ENCODE data around the gene CABLES2.
"Not testable (repeated sequence)": the region's sequence is repeated elsewhere in the genome, so short reads cannot be mapped to it uniquely, and the experiment has no call there.

CABLES2 gene

DNA sequence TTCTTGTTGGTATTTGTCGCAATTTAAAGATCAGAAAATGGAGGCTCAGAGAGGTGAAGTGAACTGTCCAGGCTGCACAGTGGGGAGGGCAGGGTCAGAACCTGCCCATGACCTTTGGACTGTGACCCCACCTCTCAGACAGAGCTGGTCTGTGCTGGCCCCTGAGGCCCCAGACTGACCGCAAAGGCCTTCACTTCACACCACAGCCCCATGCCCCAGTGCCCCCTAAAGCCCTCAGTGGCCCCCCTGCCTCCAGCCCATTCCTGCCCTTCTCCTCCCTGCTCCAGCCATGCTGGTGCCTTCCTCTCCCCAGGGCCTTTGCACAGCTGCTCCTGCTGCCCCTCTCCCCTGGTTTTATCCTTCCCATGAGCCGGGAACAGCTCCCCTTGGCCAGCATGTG, 29.6 kb upstream of the CABLES2 start:
- no peak for DNase-seq (ENCODE audit: low read depth)

DNA sequence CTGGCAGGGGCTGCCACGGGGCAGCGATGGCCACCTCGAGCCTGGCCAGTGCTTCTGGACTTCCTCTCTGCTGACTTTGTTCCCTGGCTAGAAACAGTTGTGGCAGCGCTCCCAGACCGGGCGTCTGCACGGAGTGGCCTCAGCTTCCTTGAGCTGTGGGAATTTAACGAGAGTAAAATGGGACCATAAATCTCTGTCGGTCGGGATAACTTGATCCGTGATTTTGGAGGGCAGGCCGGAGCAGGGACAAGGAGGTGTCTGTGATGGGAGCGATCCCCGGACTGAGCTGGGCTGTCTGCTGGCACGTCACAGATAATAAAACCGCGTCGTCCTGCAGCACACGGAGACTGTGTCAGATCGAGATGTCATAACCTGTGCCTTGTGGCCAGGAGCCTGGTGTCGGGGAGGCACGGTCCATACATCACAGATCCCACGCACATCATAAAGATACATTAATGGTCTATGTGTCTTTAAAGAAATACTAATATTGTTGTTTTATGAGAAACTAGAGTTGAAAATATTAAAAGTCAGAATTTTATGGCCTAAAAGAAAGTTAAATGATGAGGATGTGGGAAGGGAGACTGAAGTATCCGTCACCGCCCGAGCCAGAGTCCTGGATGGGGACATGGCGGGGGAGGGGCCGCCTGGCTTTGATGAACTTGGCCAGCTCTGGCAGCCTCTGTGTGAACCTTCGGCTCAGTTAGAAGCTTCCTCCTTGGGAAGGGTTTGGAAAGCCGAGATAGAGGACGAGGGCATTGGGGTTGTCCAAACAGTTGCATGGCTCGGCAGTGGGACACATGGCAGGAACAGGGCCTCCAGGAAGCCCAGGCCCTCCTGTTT, 26.8 kb upstream of the CABLES2 start:
- DNase-seq (ENCODE audit: low read depth) = no peak

DNA sequence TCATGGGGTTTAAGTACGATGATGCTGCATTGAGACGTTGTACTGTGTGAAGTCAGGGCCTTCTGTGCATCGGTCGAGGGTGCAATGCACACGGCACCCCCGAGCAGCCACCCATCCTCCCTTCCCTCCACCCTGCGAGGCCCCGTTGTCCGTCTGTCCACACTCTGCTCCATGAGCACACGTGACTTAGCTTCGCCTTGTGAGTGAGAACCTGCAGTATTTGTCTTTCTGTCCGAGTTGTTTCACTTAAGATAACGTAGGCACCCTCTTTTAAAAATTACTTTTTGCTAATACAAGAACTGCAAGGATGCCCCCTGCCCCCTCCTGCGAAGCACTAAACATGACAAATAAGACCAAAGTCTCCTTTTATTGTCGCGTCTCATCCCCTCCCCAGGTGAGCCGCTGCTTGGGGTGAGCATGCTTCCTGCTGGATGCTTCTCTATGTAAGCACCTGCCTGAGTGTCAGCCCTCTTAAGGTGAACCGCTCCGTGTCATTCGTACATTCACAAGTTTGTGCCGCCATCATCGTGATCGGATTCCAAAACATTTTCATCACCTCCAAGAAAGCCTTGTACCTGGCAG, 23.9 kb upstream of the CABLES2 start:
- DNase-seq (ENCODE audit: low read depth) = no peak

DNA sequence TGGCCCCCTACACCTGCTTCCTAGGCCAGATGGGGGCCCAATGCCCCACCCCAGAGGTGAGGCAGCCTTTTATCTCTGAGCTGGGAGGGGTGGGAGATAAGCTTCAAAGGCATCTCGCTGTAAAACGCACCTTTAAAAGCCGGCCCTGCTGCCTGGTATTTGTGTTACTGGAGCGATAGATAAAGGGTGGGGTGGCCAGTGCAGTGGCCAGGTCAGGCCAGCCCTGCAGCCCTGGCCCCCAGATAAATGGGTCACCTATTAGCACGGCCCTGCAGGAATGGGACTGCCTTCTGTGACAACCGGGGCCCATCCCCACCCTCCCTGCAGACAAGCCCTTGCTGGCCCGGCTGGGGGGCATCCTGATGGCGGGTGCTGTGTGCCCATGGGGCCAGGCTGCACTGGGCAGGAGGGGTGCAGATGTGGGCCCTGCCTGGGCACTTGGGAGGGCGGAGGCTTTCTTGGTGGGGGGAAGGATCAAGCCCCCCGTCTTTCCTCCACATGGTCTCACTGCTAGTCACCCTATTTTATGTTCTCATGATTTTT, 23.3 kb upstream of the CABLES2 start:
- DNase-seq (ENCODE audit: low read depth) = no peak

DNA sequence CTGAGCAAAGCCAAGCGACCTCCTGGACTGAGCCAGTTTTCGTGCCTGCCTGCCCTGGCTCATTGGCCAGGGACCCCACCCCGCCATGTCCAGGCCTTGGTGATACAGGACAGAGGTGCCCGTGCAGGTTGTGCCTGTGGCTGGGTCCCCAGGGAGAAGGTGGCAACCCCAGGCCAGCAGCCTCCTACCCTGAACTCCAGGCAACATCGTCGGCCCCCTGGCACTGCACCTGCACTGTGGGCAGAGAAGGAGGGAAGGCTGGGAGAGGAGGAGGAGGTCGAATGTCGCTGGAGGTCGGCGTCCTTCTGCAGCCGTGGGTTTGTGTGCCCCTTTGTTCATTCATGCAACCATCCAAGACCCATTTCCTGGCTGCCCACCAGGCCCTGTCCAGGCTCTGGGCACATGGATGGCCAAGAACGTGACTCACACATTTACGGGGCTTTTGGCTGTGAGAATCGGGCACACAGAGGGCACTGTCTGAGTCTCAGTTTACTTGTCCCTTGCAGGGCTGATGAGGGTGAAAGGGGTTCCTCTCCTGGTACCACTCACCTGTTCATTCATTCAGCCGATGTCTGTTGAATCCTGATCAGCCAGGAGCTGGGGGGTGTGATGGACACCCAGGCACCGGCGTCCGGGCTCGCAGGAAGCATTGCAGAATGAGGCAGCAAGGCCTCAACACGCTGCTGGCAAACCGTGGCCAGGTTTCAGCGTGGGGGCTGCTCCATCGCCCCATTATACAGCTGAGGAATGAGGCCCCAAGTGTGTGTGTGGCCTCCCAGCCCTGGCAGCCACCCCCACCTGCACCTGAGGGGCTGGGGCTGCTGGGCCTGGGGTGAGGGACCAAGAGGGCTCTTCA, 22.6 kb upstream of the CABLES2 start:
- no peak for DNase-seq (ENCODE audit: low read depth)

- DNase-seq (ENCODE audit: low read depth) = no peak
Measured at GRCh38 chr20:62428396-62429295, 21.6 kb upstream of the CABLES2 start.

- no peak for DNase-seq (ENCODE audit: low read depth)
Measured at GRCh38 chr20:62428002-62428372, 20.9 kb upstream of the CABLES2 start.

GRCh38 chr20:62427172-62428001, 20.3 kb upstream of the CABLES2 start, which contains the start of gene RBBP8NL:
RBBP8NL (minus strand) TSS chr20:62427539; CDS start chr20:62419647, 7,892 bp downstream.
- no peak for DNase-seq (ENCODE audit: low read depth)

DNA sequence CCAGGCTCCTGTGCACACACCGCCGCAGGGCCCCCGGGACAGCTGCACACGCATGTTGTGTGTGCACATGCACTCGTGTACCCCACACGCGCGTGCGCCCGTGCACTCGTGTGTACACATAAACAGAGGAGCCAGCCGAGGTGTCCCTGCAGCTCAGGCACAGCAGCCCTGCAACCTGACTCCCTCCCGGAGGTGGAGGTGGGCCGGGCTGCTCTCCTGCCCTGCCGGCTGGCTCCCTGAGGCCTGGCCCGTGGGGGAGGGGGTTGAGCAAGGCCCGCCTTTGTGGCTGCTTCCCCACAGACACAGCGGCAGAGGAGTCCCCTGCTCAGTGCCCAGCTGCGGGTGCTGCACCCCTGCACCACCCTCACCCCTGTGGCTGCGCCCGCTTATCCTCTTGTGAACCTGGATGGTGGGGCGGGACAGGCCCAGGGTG, 19.6 kb upstream of the CABLES2 start:
- no peak for DNase-seq (ENCODE audit: low read depth)

DNA sequence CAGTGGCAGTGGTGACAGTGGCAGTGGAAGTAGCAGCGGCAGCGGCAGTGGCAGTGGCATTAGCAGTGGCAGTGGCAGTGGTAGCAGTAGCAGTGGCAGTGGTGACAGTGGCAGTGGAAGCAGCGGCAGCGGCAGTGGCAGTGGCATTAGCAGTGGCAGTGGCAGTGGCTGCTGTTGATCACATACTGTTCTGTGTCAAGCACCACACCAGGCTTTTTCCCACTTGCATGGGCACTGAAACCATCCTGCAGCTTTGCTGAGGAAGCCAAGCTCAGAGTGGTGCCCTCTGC, 18.9 kb upstream of the CABLES2 start:
- DNase-seq (ENCODE audit: low read depth) = not testable (repeated sequence)

GRCh38 chr20:62425281-62426058, 18.4 kb upstream of the CABLES2 start:
- DNase-seq (ENCODE audit: low read depth) = no peak

- DNase-seq (ENCODE audit: low read depth) = no peak
Measured at GRCh38 chr20:62424249-62425107, 17.4 kb upstream of the CABLES2 start.

DNA sequence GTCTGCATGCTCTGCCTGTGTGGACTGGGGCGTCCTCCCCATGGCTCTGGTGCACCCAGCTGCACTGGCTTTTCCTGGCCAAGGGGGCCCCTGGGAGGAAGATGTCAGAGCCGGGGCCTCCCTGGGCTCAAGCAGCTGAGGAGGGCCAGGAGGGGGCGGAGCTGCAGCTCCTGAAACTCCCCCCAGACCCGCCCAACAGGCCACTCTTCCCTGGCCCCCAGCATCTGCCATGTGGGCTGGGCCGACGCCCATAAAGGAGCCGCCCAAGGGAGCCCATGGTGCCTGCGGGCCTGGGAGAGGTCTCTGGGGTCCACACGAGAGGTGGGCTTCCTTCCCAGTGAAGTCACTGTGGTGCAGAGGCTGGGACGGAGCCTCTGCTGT, 16.2 kb upstream of the CABLES2 start:
- DNase-seq (ENCODE audit: low read depth) = no peak

DNA sequence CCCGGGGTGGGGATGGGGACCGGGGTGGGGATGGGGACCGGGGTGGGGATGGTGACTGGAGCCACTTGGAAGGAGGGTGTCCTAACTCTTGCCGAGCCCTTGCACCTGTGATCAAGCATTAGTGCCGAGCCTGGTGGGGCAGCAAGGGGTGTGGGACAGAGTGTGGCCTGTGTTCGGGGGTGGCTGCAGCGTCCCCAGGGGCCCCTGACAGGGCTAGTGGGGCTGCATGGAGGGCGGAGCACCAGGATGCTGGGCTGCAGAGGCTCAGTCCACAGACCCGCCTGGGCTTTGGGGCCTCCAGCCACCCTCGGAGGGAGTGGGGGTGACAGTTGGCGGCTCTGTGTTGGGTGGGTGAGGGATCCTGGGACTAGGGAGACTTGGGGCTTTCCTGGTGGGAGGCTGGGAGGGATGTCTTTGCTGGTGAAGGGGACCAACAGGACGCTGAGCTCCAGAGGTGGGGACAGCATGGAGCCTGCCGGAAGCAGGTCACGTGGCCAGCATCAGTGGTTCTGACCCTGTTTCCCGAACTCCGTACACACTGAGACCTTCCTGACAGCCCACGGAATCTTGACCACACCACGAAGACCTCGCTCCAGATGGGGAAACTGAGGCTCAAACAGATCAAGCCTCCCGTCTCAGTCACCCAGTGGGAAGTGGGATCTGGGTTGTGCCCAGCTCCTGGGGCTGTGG, 15.7 kb upstream of the CABLES2 start:
- no peak for DNase-seq (ENCODE audit: low read depth)

GRCh38 chr20:62421716-62421990, 14.6 kb upstream of the CABLES2 start:
- no peak for DNase-seq (ENCODE audit: low read depth)

DNA sequence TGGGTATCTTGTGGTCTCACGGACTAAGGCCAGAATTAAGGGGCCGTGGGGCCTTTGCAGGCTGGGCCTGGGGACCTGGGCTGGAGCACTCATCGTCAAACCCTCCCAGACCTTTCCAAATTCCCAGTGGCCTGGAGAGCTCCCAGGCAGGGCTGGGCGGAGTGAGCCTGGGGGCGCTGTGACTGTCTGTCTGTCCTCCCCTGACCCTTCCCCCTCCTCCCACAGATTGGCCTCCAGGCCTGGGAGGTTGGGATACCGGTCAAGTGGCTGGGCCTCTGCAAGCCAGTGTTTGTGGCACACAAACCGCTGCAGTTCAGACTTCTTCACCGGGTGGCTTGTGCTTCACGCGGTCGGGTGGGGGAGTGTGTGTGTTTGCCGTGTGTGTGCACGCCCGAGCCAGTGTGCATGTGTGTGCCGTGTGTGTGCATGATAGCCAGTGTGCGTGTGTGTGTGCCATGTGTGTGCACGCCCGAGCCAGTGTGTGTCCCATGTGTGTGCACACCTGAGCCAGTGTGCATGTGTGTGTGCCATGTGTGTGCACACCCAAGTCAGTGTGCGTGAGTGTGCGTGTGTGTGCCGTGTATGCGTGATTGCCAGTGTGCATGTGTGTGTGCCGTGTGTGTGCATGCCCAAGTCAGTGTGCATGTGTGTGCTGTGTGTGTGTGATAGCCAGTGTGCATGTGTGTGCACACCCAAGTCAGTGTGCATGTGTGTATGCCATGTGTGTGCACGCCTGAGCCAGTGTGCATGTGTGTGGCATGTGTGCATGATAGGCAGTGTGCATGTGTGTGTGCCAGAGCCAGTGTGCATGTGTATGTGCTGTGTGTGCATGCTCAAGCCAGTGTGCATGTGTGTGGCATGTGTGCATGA, 14.0 kb upstream of the CABLES2 start:
- no peak for DNase-seq (ENCODE audit: low read depth)

GRCh38 chr20:62419759-62420158, 12.7 kb upstream of the CABLES2 start:
- DNase-seq (ENCODE audit: low read depth) = no peak
